ENCODE results near the gene PACRG.

Gene PACRG

GRCh38 chr6:163063561-163063960, 335.8 kb downstream of the PACRG start:
- no peak for DNase-seq (ENCODE audit: low read depth)
- no peak for TF ChIP-seq CTCF (conservative IDR thresholded peaks at IDR 0.05; ENCODE audit: low read depth, low read length)
- no peak overlapping the region for H3K4me3 ChIP-seq (ENCODE audit: low read depth, low read length)

- no peak overlapping the region for H3K4me3 ChIP-seq (ENCODE audit: low read depth, low read length)
- no peak for TF ChIP-seq CTCF (conservative IDR thresholded peaks at IDR 0.05; ENCODE audit: low read depth, low read length)
- no peak for DNase-seq (ENCODE audit: low read depth)
Measured at GRCh38 chr6:163064397-163064796, 336.6 kb downstream of the PACRG start.

GRCh38 chr6:163066200-163066599, 338.4 kb downstream of the PACRG start:
- DNase-seq (ENCODE audit: low read depth): no peak
- TF ChIP-seq CTCF (conservative IDR thresholded peaks at IDR 0.05; ENCODE audit: low read depth, low read length): no peak
- no peak overlapping the region for H3K4me3 ChIP-seq (ENCODE audit: low read depth, low read length)

- DNase-seq (ENCODE audit: low read depth): no peak
- no peak overlapping the region for H3K4me3 ChIP-seq (ENCODE audit: low read depth, low read length)
- TF ChIP-seq CTCF (conservative IDR thresholded peaks at IDR 0.05; ENCODE audit: low read depth, low read length): no peak
Measured at GRCh38 chr6:163077134-163077533, 349.4 kb downstream of the PACRG start.

- TF ChIP-seq CTCF (conservative IDR thresholded peaks at IDR 0.05; ENCODE audit: low read depth, low read length): no peak
- no peak for DNase-seq (ENCODE audit: low read depth)
- H3K4me3 ChIP-seq (ENCODE audit: low read depth, low read length): no peak overlapping the region
Measured at GRCh38 chr6:163078712-163079111, 350.9 kb downstream of the PACRG start.

- no peak for DNase-seq (ENCODE audit: low read depth)
- H3K4me3 ChIP-seq (ENCODE audit: low read depth, low read length): no peak overlapping the region
- TF ChIP-seq CTCF (conservative IDR thresholded peaks at IDR 0.05; ENCODE audit: low read depth, low read length): no peak
Measured at GRCh38 chr6:163080228-163080627, 352.5 kb downstream of the PACRG start.

- no peak overlapping the region for H3K4me3 ChIP-seq (ENCODE audit: low read depth, low read length)
- no peak for TF ChIP-seq CTCF (conservative IDR thresholded peaks at IDR 0.05; ENCODE audit: low read depth, low read length)
- no peak for DNase-seq (ENCODE audit: low read depth)
Measured at GRCh38 chr6:163083141-163083540, 355.4 kb downstream of the PACRG start.

Measured in choroid plexus epithelial cell (primary cell).